GM19463 (cell line): ENCODE measurements around the gene MRTFA.
"Not testable (repeated sequence)": the region's sequence is repeated elsewhere in the genome, so short reads cannot be mapped to it uniquely, and the experiment has no call there.

Source experiments
- ATAC-seq: cut with Tn5 transposase; IDR thresholded peaks from one replicate; pipeline ENCODE4 v1.9.1; 2021; ENCODE audit warnings: mild to moderate bottlenecking, moderate library complexity; ENCODE audit not compliant: unreplicated experiment

MRTFA gene

GRCh38 chr22:40502919-40503318 lies 133.6 kb downstream of the MRTFA start:
- ATAC-seq: no peak

- ATAC-seq: not testable (repeated sequence)
Measured at GRCh38 chr22:40500465-40500786, 136.1 kb downstream of the MRTFA start.

GRCh38 chr22:40499209-40499623 lies 137.3 kb downstream of the MRTFA start:
- ATAC-seq: no peak

GRCh38 chr22:40498420-40499208 lies 137.9 kb downstream of the MRTFA start:
- no peak for ATAC-seq

- ATAC-seq: no peak
Measured at GRCh38 chr22:40493441-40493840, 143.1 kb downstream of the MRTFA start.

GRCh38 chr22:40491990-40492631 lies 144.4 kb downstream of the MRTFA start:
- peak; percentile 89 for ATAC-seq

- ATAC-seq: no peak
Measured at GRCh38 chr22:40487663-40488249, 148.8 kb downstream of the MRTFA start.

GRCh38 chr22:40486962-40487602 lies 149.4 kb downstream of the MRTFA start:
- no peak for ATAC-seq

GRCh38 chr22:40485813-40486667 lies 150.5 kb downstream of the MRTFA start:
- ATAC-seq: no peak

GRCh38 chr22:40484906-40485669 lies 151.4 kb downstream of the MRTFA start:
- ATAC-seq: no peak

- ATAC-seq: no peak
Measured at GRCh38 chr22:40482886-40483285, 153.6 kb downstream of the MRTFA start.

- no peak for ATAC-seq
Measured at GRCh38 chr22:40482391-40482790, 154.1 kb downstream of the MRTFA start.

- ATAC-seq: no peak
Measured at GRCh38 chr22:40480996-40481395, 155.5 kb downstream of the MRTFA start.

- no peak for ATAC-seq
Measured at GRCh38 chr22:40479887-40480538, 156.5 kb downstream of the MRTFA start.

- ATAC-seq: no peak
Measured at GRCh38 chr22:40479126-40479800, 157.3 kb downstream of the MRTFA start.

- no peak for ATAC-seq
Measured at GRCh38 chr22:40478338-40479125, 158.0 kb downstream of the MRTFA start.

- ATAC-seq: no peak
Measured at GRCh38 chr22:40477683-40478337, 158.7 kb downstream of the MRTFA start.

- ATAC-seq: no peak
Measured at GRCh38 chr22:40476341-40476740, 160.2 kb downstream of the MRTFA start.
